Effector memory CD8-positive, alpha-beta T cell (primary cell): ENCODE data around the gene CTF1.
"Not testable (repeated sequence)": the region's sequence is repeated elsewhere in the genome, so short reads cannot be mapped to it uniquely, and the experiment has no call there.

Source experiments
- ATAC-seq: fragments of 150-1000 bp; cut with Tn5 transposase; replicated peaks from 2 replicates; pipeline ENCODE4 v1.10.0; 2021; ENCODE audit warnings: mild to moderate bottlenecking, moderate library complexity
- DNase-seq, 3 experiments: peaks; one replicate each; pipeline ENCODE4 v3.0.0; 2021
- H3K27ac Mint-ChIP-seq, 2 donors: one replicate each; pipeline ENCODE4 v1.8.0; 2022; ENCODE audit warnings: mild to moderate bottlenecking in 2 of 2, mixed read lengths in 2 of 2, moderate library complexity in 2 of 2
- H3K27me3 Mint-ChIP-seq, 2 donors: one replicate each; pipeline ENCODE4 v1.8.0; 2022; ENCODE audit warnings: mixed read lengths in 2 of 2
- H3K36me3 Mint-ChIP-seq: one replicate; pipeline ENCODE4 v1.8.0; 2022; ENCODE audit warnings: mild to moderate bottlenecking, moderate library complexity, mixed read lengths; ENCODE audit not compliant: insufficient read depth
- H3K4me1 Mint-ChIP-seq, 2 donors: one replicate each; pipeline ENCODE4 v1.8.0; 2022; ENCODE audit warnings: low read depth in 2 of 2, mixed read lengths in 2 of 2
- H3K4me3 Mint-ChIP-seq, 2 donors: one replicate each; pipeline ENCODE4 v1.8.0; 2022; ENCODE audit warnings: mild to moderate bottlenecking in 2 of 2, mixed read lengths in 2 of 2, moderate library complexity in 2 of 2
- H3K9me3 Mint-ChIP-seq, 2 donors: one replicate each; pipeline ENCODE4 v1.8.0; 2022; ENCODE audit warnings: mixed read lengths in 2 of 2
- total RNA-seq, 9 experiments: gene quantifications; one replicate each; lab custom pipeline; 2026; lab: John Stamatoyannopoulos, UW

CTF1 gene
- 0 to 0.13 (median 0) reads per million in 9 experiments for total RNA-seq

- H3K36me3 Mint-ChIP-seq: peaks cover 13% of the 10 kb centered on the region
- ATAC-seq (no peak), DNase-seq (no peak)
- peak within 1 kb of the TSS; percentile 47 to 50 for H3K4me3 Mint-ChIP-seq
- no peaks in the 10 kb centered on the region for H3K9me3 Mint-ChIP-seq
- no peaks in the 10 kb centered on the region for H3K27me3 Mint-ChIP-seq
- H3K27ac Mint-ChIP-seq: peak within 1 kb of the TSS; percentile 46 to 84
- H3K4me1 Mint-ChIP-seq: peaks cover 27 to 34% of the 10 kb centered on the region in 2 donors
Measured at GRCh38 chr16:30896261-30896888, at the start of gene CTF1. CTF1 (plus strand) TSS chr16:30896614; CDS start chr16:30896644, 30 bp downstream.

- DNase-seq (no peak), ATAC-seq (no peak)
- H3K27ac Mint-ChIP-seq: no peak overlapping the region
Measured at GRCh38 chr16:30846649-30847402, 49.6 kb upstream of the CTF1 start.

GRCh38 chr16:30850246-30850645, 46.2 kb upstream of the CTF1 start:
- ATAC-seq (no peak), DNase-seq (no peak)
- peaks cover 0 to under 1% of the 10 kb centered on the region in 2 donors for H3K4me1 Mint-ChIP-seq
- H3K27me3 Mint-ChIP-seq: no peaks in the 10 kb centered on the region
- H3K36me3 Mint-ChIP-seq: no peaks in the 10 kb centered on the region
- H3K27ac Mint-ChIP-seq: no peak overlapping the region
- no peaks in the 10 kb centered on the region for H3K9me3 Mint-ChIP-seq
- H3K4me3 Mint-ChIP-seq: no peak overlapping the region

More at GRCh38 chr16:30846649-30847402, 49.6 kb upstream of the CTF1 start:
- no peak overlapping the region for H3K4me3 Mint-ChIP-seq
- H3K4me1 Mint-ChIP-seq: peaks cover 6 to 8% of the 10 kb centered on the region in 2 donors
- H3K9me3 Mint-ChIP-seq: no peaks in the 10 kb centered on the region
- no peaks in the 10 kb centered on the region for H3K36me3 Mint-ChIP-seq
- H3K27me3 Mint-ChIP-seq: no peaks in the 10 kb centered on the region

GRCh38 chr16:30853758-30854157, 42.7 kb upstream of the CTF1 start:
- no peak for ATAC-seq
- DNase-seq: no peak
- Mint-ChIP-seq H3K27ac (no peak overlapping the region), H3K4me3 (no peak overlapping the region), H3K36me3 (no peaks in the 10 kb centered on the region), H3K9me3 (no peaks in the 10 kb centered on the region), H3K27me3 (no peaks in the 10 kb centered on the region), H3K4me1 (no peaks in the 10 kb centered on the region)

- Mint-ChIP-seq H3K36me3 (no peaks in the 10 kb centered on the region), H3K4me3 (no peak overlapping the region), H3K27ac (no peak overlapping the region), H3K4me1 (no peaks in the 10 kb centered on the region), H3K27me3 (no peaks in the 10 kb centered on the region), H3K9me3 (no peaks in the 10 kb centered on the region)
- ATAC-seq (no peak), DNase-seq (no peak)
Measured at GRCh38 chr16:30858111-30858495, 38.3 kb upstream of the CTF1 start.

- no peak for ATAC-seq
Measured at GRCh38 chr16:30858829-30859423, 37.5 kb upstream of the CTF1 start.

GRCh38 chr16:30860729-30861128, 35.7 kb upstream of the CTF1 start:
- H3K4me3 Mint-ChIP-seq, H3K9me3 Mint-ChIP-seq, DNase-seq, H3K4me1 Mint-ChIP-seq, ATAC-seq, H3K27ac Mint-ChIP-seq, H3K27me3 Mint-ChIP-seq, H3K36me3 Mint-ChIP-seq: not testable (repeated sequence)

More at GRCh38 chr16:30858829-30859423, 37.5 kb upstream of the CTF1 start:
- H3K4me1 Mint-ChIP-seq: no peaks in the 10 kb centered on the region
- H3K4me3 Mint-ChIP-seq: no peak overlapping the region
- H3K9me3 Mint-ChIP-seq: no peaks in the 10 kb centered on the region
- H3K27ac Mint-ChIP-seq: no peak overlapping the region
- H3K27me3 Mint-ChIP-seq: no peaks in the 10 kb centered on the region
- no peaks in the 10 kb centered on the region for H3K36me3 Mint-ChIP-seq
- DNase-seq: no peak

GRCh38 chr16:30863178-30863577, 33.2 kb upstream of the CTF1 start:
- not testable (repeated sequence) for H3K27me3 Mint-ChIP-seq, H3K36me3 Mint-ChIP-seq, H3K4me3 Mint-ChIP-seq, H3K27ac Mint-ChIP-seq, ATAC-seq, H3K4me1 Mint-ChIP-seq, DNase-seq, H3K9me3 Mint-ChIP-seq

- no peak for ATAC-seq
- Mint-ChIP-seq H3K4me1 (no peaks in the 10 kb centered on the region), H3K4me3 (no peak overlapping the region), H3K27me3 (no peaks in the 10 kb centered on the region), H3K36me3 (peaks cover 4% of the 10 kb centered on the region), H3K27ac (peak overlapping the region in 1 of 2 donors; percentile 9), H3K9me3 (no peaks in the 10 kb centered on the region)
- no peak for DNase-seq
Measured at GRCh38 chr16:30866031-30866430, 30.4 kb upstream of the CTF1 start.

GRCh38 chr16:30867747-30868146, 28.7 kb upstream of the CTF1 start:
- DNase-seq: no peak
- Mint-ChIP-seq H3K4me1 (peaks cover 5 to 11% of the 10 kb centered on the region in 2 donors), H3K9me3 (no peaks in the 10 kb centered on the region), H3K36me3 (peaks cover 4% of the 10 kb centered on the region), H3K27me3 (no peaks in the 10 kb centered on the region), H3K27ac (no peak overlapping the region), H3K4me3 (no peak overlapping the region)
- no peak for ATAC-seq

- Mint-ChIP-seq H3K27ac (peak overlapping the region; percentile 10 to 88), H3K9me3 (no peaks in the 10 kb centered on the region), H3K27me3 (no peaks in the 10 kb centered on the region), H3K36me3 (peaks cover 26% of the 10 kb centered on the region), H3K4me1 (peaks cover 19 to 28% of the 10 kb centered on the region in 2 donors), H3K4me3 (no peak overlapping the region)
- ATAC-seq: no peak
- DNase-seq: no peak
Measured at GRCh38 chr16:30870904-30871303, 25.5 kb upstream of the CTF1 start.

- Mint-ChIP-seq H3K4me1 (peaks cover 34 to 39% of the 10 kb centered on the region in 2 donors), H3K9me3 (no peaks in the 10 kb centered on the region), H3K27me3 (no peaks in the 10 kb centered on the region), H3K4me3 (peak overlapping the region; percentile 97 to 98), H3K27ac (peak overlapping the region; percentile 88 to 93), H3K36me3 (peaks cover 42% of the 10 kb centered on the region)
- ATAC-seq (no peak), DNase-seq (no peak)
Measured at GRCh38 chr16:30874244-30874820, 22.1 kb upstream of the CTF1 start.

GRCh38 chr16:30874821-30875717, 21.3 kb upstream of the CTF1 start:
- Mint-ChIP-seq H3K4me1 (peaks cover 36 to 39% of the 10 kb centered on the region in 2 donors), H3K27me3 (no peaks in the 10 kb centered on the region), H3K4me3 (peak overlapping the region; percentile 97 to 98), H3K9me3 (no peaks in the 10 kb centered on the region), H3K27ac (peak overlapping the region; percentile 88 to 93), H3K36me3 (peaks cover 49% of the 10 kb centered on the region)
- ATAC-seq: peak; percentile 82
- peak; percentile 83 to 86 (median 84) for DNase-seq
